ENCODE data around the gene ASCL5.

ASCL5 gene

GRCh38 chr1:201153474-201154388 lies 26.7 kb upstream of the ASCL5 start:
- peak; percentile 13 to 87 (median 86) for DNase-seq

- DNase-seq: peak in 1 of 3 experiments; percentile 65
Observed at GRCh38 chr1:201149400-201149799, 22.4 kb upstream of the ASCL5 start.

GRCh38 chr1:201147396-201148015 lies 20.5 kb upstream of the ASCL5 start:
- DNase-seq: no peak

- no peak for DNase-seq
Observed at GRCh38 chr1:201146626-201147390, 19.8 kb upstream of the ASCL5 start.

GRCh38 chr1:201145816-201146215 lies 18.8 kb upstream of the ASCL5 start:
- DNase-seq: no peak

GRCh38 chr1:201145132-201145531 lies 18.1 kb upstream of the ASCL5 start:
- DNase-seq: no peak

- DNase-seq: no peak
Observed at GRCh38 chr1:201144701-201145100, 17.7 kb upstream of the ASCL5 start.

GRCh38 chr1:201143726-201144635 lies 17.0 kb upstream of the ASCL5 start:
- DNase-seq: no peak

- DNase-seq: no peak
Observed at GRCh38 chr1:201142849-201143725, 16.1 kb upstream of the ASCL5 start.

- no peak for DNase-seq
Observed at GRCh38 chr1:201142011-201142848, 15.2 kb upstream of the ASCL5 start.

- no peak for DNase-seq
Observed at GRCh38 chr1:201141418-201141817, 14.4 kb upstream of the ASCL5 start.

GRCh38 chr1:201140941-201141260 lies 13.9 kb upstream of the ASCL5 start:
- DNase-seq: no peak

GRCh38 chr1:201140235-201140940 lies 13.4 kb upstream of the ASCL5 start:
- DNase-seq: no peak

GRCh38 chr1:201139756-201140155 lies 12.8 kb upstream of the ASCL5 start:
- DNase-seq: no peak

GRCh38 chr1:201139306-201139705 lies 12.3 kb upstream of the ASCL5 start:
- DNase-seq: no peak

- no peak for DNase-seq
Observed at GRCh38 chr1:201138311-201138840, 11.4 kb upstream of the ASCL5 start.

- DNase-seq: no peak
Observed at GRCh38 chr1:201137579-201138310, 10.8 kb upstream of the ASCL5 start.

- no peak for DNase-seq
Observed at GRCh38 chr1:201137024-201137392, 10.0 kb upstream of the ASCL5 start.

Measured in NCI-H1417 (cell line).